Spinal cord (tissue), 10 donors: ENCODE results near the gene ZRANB3. TPM values are rescaled to one million over a fixed set of nuclear protein-coding genes. Genes with fewer than 3 reads are reported as not detected.
"Not testable (repeated sequence)": the region's sequence is repeated elsewhere in the genome, so short reads cannot be mapped to it uniquely, and the experiment has no call there.

Experiments
- DNase-seq, 6 donors: peaks; one replicate each; pipeline versions ENCODE4 v3.0.0 to v3.0.0-alpha.2; 2013 to 2015; ENCODE audit warnings: low spot score in 6 of 6, low read depth in 4 of 6
- H3K27ac ChIP-seq: one replicate; pipeline ENCODE4 v1.5.1; 2013; ENCODE audit warnings: low read depth, low read length, control low read depth
- H3K27me3 ChIP-seq: one replicate; pipeline ENCODE4 v1.6.1; 2013; ENCODE audit warnings: low read length; ENCODE audit not compliant: control insufficient read depth, insufficient read depth
- H3K36me3 ChIP-seq: one replicate; pipeline ENCODE4 v1.6.1; 2013; ENCODE audit warnings: low read length; ENCODE audit not compliant: control insufficient read depth, insufficient read depth
- H3K4me1 ChIP-seq: one replicate; pipeline ENCODE4 v1.6.1; 2013; ENCODE audit warnings: low read length; ENCODE audit not compliant: control insufficient read depth, insufficient read depth
- H3K4me3 ChIP-seq: one replicate; pipeline ENCODE4 v1.5.1; 2013; ENCODE audit warnings: low read depth, low read length, control low read depth
- H3K9me3 ChIP-seq: one replicate; pipeline ENCODE4 v1.6.1; 2013; ENCODE audit warnings: low read length; ENCODE audit not compliant: control insufficient read depth, insufficient read depth
- WGBS: methylation state at CpG from one replicate; pipeline ENCODE4 v1.1.5; 2013; ENCODE audit warnings: missing lambda C conversion rate; ENCODE audit not compliant: insufficient coverage; 5-methylcytosine and 5-hydroxymethylcytosine counted together
- polyA plus RNA-seq, 2 donors: library from polyadenylated mRNA; unstranded; fragments of 120-200 nt; gene quantifications; one replicate each; pipeline ENCODE4 v1.2.1, GENCODE V29; 2013; ENCODE audit not compliant: insufficient read length in 2 of 2
- total RNA-seq, 2 donors: library from RNA; depleted of rRNA in 1 of 2; stranded (reverse); fragments of 120-200 nt in 1 of 2; fragments of >200 nt in 1 of 2; gene quantifications; one replicate each; pipeline versions ENCODE4 v1.2.3 to v1.2.4, GENCODE V29; 2013 to 2014
- donor health status: healthy.

Gene ZRANB3
- total and polyA plus RNA-seq, 4 donors, result 3.9 to 13.9 (median 7.6) TPM

DNA sequence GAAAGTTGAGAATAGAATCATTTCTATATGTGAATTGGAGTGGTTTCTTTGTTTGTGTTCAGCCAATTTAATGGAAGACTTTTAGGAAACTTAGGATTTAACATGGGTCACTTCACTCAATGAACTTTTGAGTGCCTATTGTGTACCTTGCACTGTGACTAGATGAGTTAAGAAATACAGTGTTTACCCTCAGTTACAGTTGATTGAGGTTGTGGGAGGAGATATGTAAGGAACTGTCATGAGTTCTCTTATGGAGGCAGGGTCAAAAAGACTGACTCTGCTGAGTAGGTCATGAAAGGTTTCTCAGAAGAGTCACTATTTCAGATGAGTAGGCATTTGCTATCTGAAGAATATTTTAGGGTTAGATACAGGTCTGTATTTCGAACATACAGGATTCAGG lies 380.3 kb downstream of the ZRANB3 start:
- no peaks in the 10 kb centered on the region for H3K27me3 ChIP-seq
- no peak overlapping the region for H3K27ac ChIP-seq
- WGBS, result 100% methylated on average over 1 of the region's 1 CpG
- H3K4me1 ChIP-seq, result no peaks in the 10 kb centered on the region
- no peaks in the 10 kb centered on the region for H3K9me3 ChIP-seq
- H3K4me3 ChIP-seq, result no peak overlapping the region
- no peak for DNase-seq
- peaks cover 5% of the 10 kb centered on the region for H3K36me3 ChIP-seq

DNA sequence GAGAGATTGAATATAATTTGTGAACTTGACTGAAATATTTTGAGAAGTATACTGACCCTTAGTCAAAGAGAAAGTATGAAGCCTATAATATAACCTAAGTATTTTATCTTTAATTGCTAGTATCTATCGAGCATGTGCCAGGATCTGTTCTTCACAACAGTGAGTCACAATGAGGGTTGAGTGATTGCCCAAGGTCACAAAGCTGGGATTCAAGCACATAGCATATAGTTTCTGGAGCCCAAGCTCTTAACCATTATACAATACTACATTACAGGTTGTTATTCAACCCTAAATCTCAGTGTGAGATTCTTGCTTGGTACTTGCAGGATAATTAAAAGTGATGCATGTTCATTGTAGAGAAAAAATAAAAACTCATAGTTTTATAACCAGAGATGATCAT lies 381.8 kb downstream of the ZRANB3 start:
- H3K4me3 ChIP-seq, result no peak overlapping the region
- no peak overlapping the region for H3K27ac ChIP-seq
- peaks cover 5% of the 10 kb centered on the region for H3K36me3 ChIP-seq
- H3K27me3 ChIP-seq, result no peaks in the 10 kb centered on the region
- H3K4me1 ChIP-seq, result no peaks in the 10 kb centered on the region
- WGBS, result no CpG with 5 or more reads among the region's 1 CpG
- H3K9me3 ChIP-seq, result peaks cover 1% of the 10 kb centered on the region
- DNase-seq, result no peak

GRCh38 chr2:135144343-135144742 lies 386.7 kb downstream of the ZRANB3 start:
- H3K9me3 ChIP-seq, result peaks cover 7% of the 10 kb centered on the region

DNA sequence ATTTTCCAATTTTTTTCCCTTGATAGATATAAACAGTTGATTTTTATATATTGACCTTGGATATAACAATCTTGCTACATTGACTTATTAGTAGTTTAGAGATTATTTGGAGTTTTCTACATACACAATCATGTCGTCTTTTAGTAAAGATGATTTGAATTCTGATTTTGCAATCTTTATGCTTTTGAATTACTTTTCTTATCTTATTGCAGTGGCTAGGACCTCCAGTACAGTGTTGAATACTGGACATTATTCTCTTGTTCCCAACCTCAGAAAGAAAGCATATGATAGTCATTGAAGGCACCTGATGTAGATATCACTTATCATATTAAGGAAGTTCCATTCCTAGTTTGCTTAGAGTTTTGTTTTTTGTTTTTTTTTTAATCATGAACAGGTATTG lies 388.7 kb downstream of the ZRANB3 start:
- H3K9me3 ChIP-seq, result peaks cover 7% of the 10 kb centered on the region
- WGBS, result no CpG with 5 or more reads among the region's 1 CpG
- DNase-seq, result no peak
- no peak overlapping the region for H3K27ac ChIP-seq
- H3K27me3 ChIP-seq, result no peaks in the 10 kb centered on the region
- H3K4me3 ChIP-seq, result no peak overlapping the region
- peaks cover 15% of the 10 kb centered on the region for H3K36me3 ChIP-seq
- no peaks in the 10 kb centered on the region for H3K4me1 ChIP-seq

More at GRCh38 chr2:135144343-135144742, 386.7 kb downstream of the ZRANB3 start:
- no peak for DNase-seq
- Histone ChIP-seq H3K36me3 (peaks cover 8% of the 10 kb centered on the region), H3K4me3 (no peak overlapping the region), H3K27ac (no peak overlapping the region), H3K27me3 (no peaks in the 10 kb centered on the region), H3K4me1 (no peaks in the 10 kb centered on the region)
- 78% methylated on average over 2 of the region's 2 CpGs for WGBS

DNA sequence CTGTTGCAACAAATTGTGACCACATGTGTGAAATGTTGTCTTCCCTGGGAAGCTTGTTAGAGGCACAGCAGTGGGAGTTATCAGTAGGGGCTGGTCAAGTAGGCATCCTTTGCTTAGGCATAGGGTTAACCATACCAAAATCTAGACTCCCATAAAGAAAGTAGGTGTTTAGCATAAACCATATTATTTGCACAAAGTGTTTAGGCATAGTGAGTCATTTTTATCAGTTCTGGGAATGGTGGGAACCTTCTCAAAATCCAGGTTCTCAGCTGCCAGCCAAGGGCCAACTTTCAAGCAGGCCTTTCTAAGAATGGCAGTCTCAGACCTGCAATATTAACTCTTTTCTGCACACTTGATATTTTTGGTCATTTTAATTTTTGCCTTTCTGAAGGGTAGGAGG lies 390.4 kb downstream of the ZRANB3 start:
- DNase-seq, result no peak
- Histone ChIP-seq H3K4me1 (no peaks in the 10 kb centered on the region), H3K27ac (no peak overlapping the region), H3K36me3 (peaks cover 19% of the 10 kb centered on the region), H3K9me3 (peaks cover 7% of the 10 kb centered on the region), H3K27me3 (no peaks in the 10 kb centered on the region), H3K4me3 (no peak overlapping the region)

DNA sequence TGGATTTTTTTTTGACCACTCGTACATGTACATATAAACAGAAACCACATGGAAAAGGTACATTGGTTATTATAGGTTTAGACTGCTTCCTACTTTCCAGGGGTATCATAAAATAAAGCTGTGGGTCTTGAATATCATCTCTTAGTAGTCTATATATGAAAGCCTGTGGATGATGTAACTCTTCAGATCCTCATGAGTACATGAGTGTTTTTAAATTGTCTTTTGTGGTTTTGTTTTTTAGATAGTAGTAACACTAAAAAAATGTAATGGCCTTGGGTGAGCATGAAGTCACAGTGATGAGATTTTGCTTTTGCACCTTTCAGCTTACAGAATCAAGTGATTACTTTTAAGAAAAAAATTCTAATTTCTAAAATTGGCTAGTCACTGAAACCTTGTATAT lies 398.7 kb downstream of the ZRANB3 start:
- no peak for DNase-seq
- no CpG with 5 or more reads among the region's 1 CpG for WGBS
- peaks cover 10% of the 10 kb centered on the region for H3K36me3 ChIP-seq
- no peaks in the 10 kb centered on the region for H3K27me3 ChIP-seq
- H3K27ac ChIP-seq, result no peak overlapping the region
- H3K4me3 ChIP-seq, result no peak overlapping the region
- H3K4me1 ChIP-seq, result no peaks in the 10 kb centered on the region
- H3K9me3 ChIP-seq, result no peaks in the 10 kb centered on the region

GRCh38 chr2:135130751-135131150 lies 400.3 kb downstream of the ZRANB3 start:
- Histone ChIP-seq H3K27me3 (no peaks in the 10 kb centered on the region), H3K4me3 (no peak overlapping the region), H3K36me3 (peaks cover 9% of the 10 kb centered on the region), H3K27ac (no peak overlapping the region), H3K9me3 (no peaks in the 10 kb centered on the region), H3K4me1 (no peaks in the 10 kb centered on the region)
- DNase-seq, result peak in 1 of 6 donors; percentile 11
- 86% methylated on average over 1 of the region's 2 CpGs for WGBS

DNA sequence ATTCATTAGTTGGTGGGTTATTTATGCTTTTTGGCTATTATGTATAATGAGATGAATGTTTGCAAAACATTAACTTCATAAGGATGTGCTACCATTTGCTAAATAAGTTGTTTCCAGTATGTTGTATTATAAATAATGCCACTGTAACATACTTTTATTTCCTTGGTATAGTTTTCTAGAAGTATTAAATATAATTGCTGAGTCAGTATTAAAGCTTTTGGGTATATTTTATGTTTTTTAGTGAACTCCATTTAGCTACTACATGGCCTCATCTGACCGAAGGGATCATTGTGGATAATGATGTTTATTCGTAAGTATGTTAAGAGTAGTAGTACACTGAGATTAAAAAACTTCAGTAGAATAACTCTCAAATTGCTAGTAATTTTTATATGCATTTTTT lies 405.1 kb downstream of the ZRANB3 start:
- no peaks in the 10 kb centered on the region for H3K27me3 ChIP-seq
- no peak overlapping the region for H3K27ac ChIP-seq
- H3K9me3 ChIP-seq, result no peaks in the 10 kb centered on the region
- H3K36me3 ChIP-seq, result peaks cover 12% of the 10 kb centered on the region
- no peak overlapping the region for H3K4me3 ChIP-seq
- WGBS, result no CpG with 5 or more reads among the region's 2 CpGs
- H3K4me1 ChIP-seq, result no peaks in the 10 kb centered on the region
- peak in 1 of 6 donors; percentile 12 for DNase-seq

DNA sequence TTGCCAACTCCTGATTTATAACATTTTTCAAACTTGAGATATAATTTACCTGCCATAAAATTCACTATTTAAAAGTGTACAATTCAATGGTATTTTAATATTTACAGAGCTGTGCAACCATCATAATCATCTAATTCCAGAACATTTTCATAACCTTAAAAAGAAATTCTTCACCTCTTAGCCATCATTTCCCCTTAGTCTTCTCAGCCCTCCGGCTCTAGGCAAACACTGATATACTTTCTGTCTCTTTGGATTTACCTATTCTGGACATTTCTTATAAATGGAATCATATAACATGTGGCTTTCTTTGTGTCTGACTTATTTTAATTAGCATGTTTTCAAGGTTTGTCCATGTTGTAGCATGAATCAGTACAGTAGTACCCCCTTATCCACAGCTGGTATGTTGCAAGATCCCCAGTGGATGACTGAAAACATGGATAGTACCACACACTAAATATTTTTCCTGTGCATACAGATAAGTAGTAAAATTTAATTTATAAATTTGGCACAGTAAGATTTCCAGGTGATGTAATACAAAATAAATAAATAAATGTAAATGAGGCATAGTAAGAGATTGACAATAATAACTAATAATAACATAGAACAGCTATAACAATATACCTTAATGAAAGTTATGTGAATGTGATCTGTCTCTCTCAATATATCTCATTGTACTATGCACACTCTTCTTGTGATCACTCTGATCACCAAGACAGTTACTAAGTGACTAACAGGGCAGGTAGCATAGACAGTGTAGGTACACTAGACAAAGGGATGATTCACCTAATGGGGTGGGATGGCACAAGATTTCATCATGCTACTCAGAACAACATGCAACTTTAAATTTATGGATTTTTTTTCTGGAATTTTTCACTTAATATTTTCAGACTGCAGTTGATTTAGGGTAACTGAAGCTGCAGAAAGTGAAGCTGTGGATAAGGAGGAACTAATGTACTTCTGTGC lies 405.8 kb downstream of the ZRANB3 start:
- Histone ChIP-seq H3K36me3 (peaks cover 12% of the 10 kb centered on the region), H3K4me3 (no peak overlapping the region), H3K9me3 (no peaks in the 10 kb centered on the region), H3K27ac (no peak overlapping the region), H3K27me3 (no peaks in the 10 kb centered on the region), H3K4me1 (no peaks in the 10 kb centered on the region)
- no peak for DNase-seq
- WGBS, result no CpG with 5 or more reads among the region's 1 CpG

DNA sequence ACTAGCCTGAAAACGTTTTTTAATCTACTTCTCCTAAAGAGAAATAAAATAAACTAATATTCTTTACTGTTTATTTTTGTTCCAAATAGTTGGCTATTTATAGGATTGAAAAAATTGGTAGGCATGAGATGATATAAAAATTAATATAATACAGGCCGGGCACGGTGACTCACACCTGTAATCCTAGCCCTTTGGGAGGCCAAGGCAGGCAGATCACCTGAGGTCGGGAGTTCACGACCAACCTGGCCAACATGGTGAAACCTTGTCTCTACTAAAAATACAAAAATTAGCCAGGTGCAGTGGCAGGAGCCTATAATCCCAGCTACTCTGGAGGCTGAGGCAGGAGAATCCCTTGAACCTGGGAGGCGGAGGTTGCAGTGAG lies 409.4 kb downstream of the ZRANB3 start:
- H3K4me3 ChIP-seq, H3K9me3 ChIP-seq, DNase-seq, H3K36me3 ChIP-seq, H3K27me3 ChIP-seq, H3K4me1 ChIP-seq, H3K27ac ChIP-seq: not testable (repeated sequence)
- WGBS, result 91% methylated on average over 4 of the region's 6 CpGs
